Testis (tissue), 3 donors: ENCODE measurements around the gene SLC46A1. TPM values are rescaled to one million over a fixed set of nuclear protein-coding genes. Genes with fewer than 3 reads are reported as not detected.

Experiments used
- DNase-seq: peaks from one replicate; pipeline ENCODE4 v3.0.0-alpha.2; 2019
- H3K27ac ChIP-seq, 2 donors: fragments of 200-600 bp; sonication (generic); one replicate each; pipeline ENCODE4 v1.5.1; 2019
- H3K27me3 ChIP-seq: fragments of 200-600 bp; sonication (generic); one replicate; pipeline ENCODE4 v1.5.1; 2019
- H3K36me3 ChIP-seq: fragments of 200-600 bp; sonication (generic); one replicate; pipeline ENCODE4 v1.5.1; 2017; ENCODE audit warnings: low read depth; ENCODE audit errors: missing control alignments
- H3K4me1 ChIP-seq: fragments of 200-600 bp; sonication (generic); one replicate; pipeline ENCODE4 v1.5.1; 2019
- H3K4me3 ChIP-seq, 2 donors: fragments of 200-600 bp; sonication (generic); one replicate each; pipeline ENCODE4 v1.5.1; 2017 to 2019
- H3K9me3 ChIP-seq: fragments of 200-600 bp; sonication (generic); one replicate; pipeline ENCODE4 v1.5.1; 2017
- CTCF ChIP-seq, 3 experiments: fragments of 450-650 bp in 2 of 3; fragments of 200-600 bp in 1 of 3; sonication (generic) in 1 of 3; IDR thresholded peaks; one replicate each; pipeline ENCODE4 v1.5.1; 2016 to 2019; ENCODE audit warnings: antibody characterized with exemption in 3 of 3, mild to moderate bottlenecking in 2 of 3, moderate library complexity in 1 of 3
- POLR2A ChIP-seq: fragments of 450-650 bp; IDR thresholded peaks from one replicate; pipeline ENCODE4 v1.6.1; 2017; ENCODE audit warnings: antibody characterized with exemption, mild to moderate bottlenecking, moderate library complexity
- WGBS, 2 donors: methylation state at CpG; one replicate each; pipeline ENCODE4 v1.1.5; 2018; 5-methylcytosine and 5-hydroxymethylcytosine counted together
- intact Hi-C: fragments of 100-400 bp; cut with DNase I; formaldehyde crosslinking; loops from one replicate; pipeline ENCODE4 v1.15.1; 2023; ENCODE audit warnings: low total_unique reads
- polyA plus RNA-seq: library from polyadenylated mRNA; stranded (reverse); fragments of 350-450 nt; fragmentation: Illumina TruSeq; extraction: RNeasy Lipid Tissue Mini Kit (QIAGEN cat#74804); gene quantifications from one replicate; pipeline ENCODE4 v1.2.3, GENCODE V29; 2014; ENCODE audit warnings: low read depth, low replicate concordance; ENCODE audit not compliant: insufficient read depth
- total RNA-seq, 2 donors: library from RNA; depleted of rRNA; stranded (reverse); fragments of >200 nt; gene quantifications; one replicate each; pipeline ENCODE4 v1.2.3, GENCODE V29; 2016

Gene SLC46A1
- total and polyA plus RNA-seq, 3 donors from 2014 or later, result 7.5 to 13.7 (median 13.5) TPM

GRCh38 chr17:28365487-28365886 is 40.5 kb downstream of the SLC46A1 start:
- no peaks in the 10 kb centered on the region for H3K27me3 ChIP-seq
- H3K4me1 ChIP-seq, result peaks cover 7% of the 10 kb centered on the region
- no peak overlapping the region for H3K27ac ChIP-seq
- H3K9me3 ChIP-seq, result no peaks in the 10 kb centered on the region
- no peaks in the 10 kb centered on the region for H3K36me3 ChIP-seq
- no peak overlapping the region for H3K4me3 ChIP-seq
- TF ChIP-seq POLR2A (no peak), CTCF (IDR thresholded peaks at IDR 0.05) (no peak)
- WGBS, 2 donors, result 90 to 91% methylated on average over 3 of the region's 3 CpGs
- DNase-seq, result no peak
- intact Hi-C loops, result no loop called here

GRCh38 chr17:28364665-28365363 is 41.2 kb downstream of the SLC46A1 start, which contains the start of gene SEBOX:
Gene SEBOX (minus strand): TSS chr17:28365199. CDS start chr17:28365151, 48 bp downstream.
- Histone ChIP-seq H3K27ac (no peak within 1 kb of the TSS), H3K27me3 (no peaks in the 10 kb centered on the region), H3K4me3 (no peak within 1 kb of the TSS), H3K4me1 (peaks cover under 1% of the 10 kb centered on the region), H3K9me3 (no peaks in the 10 kb centered on the region), H3K36me3 (no peaks in the 10 kb centered on the region)
- intact Hi-C loops, result no loop called here
- no peak for TF ChIP-seq POLR2A
- no peak for TF ChIP-seq CTCF (IDR thresholded peaks at IDR 0.05)
- no peak for DNase-seq
- 89 to 91% methylated on average over 6 to 13 of the region's 13 CpGs for WGBS, 2 donors

GRCh38 chr17:28363776-28364650 is 42.0 kb downstream of the SLC46A1 start:
- no peak for DNase-seq
- Histone ChIP-seq H3K4me3 (no peak overlapping the region), H3K36me3 (no peaks in the 10 kb centered on the region), H3K9me3 (no peaks in the 10 kb centered on the region), H3K4me1 (no peaks in the 10 kb centered on the region), H3K27ac (no peak overlapping the region), H3K27me3 (no peaks in the 10 kb centered on the region)
- 81 to 94% methylated on average over 7 to 8 of the region's 8 CpGs for WGBS, 2 donors
- TF ChIP-seq POLR2A (no peak), CTCF (IDR thresholded peaks at IDR 0.05) (no peak)
- intact Hi-C loops, result no loop called here

GRCh38 chr17:28363186-28363585 is 42.8 kb downstream of the SLC46A1 start:
- WGBS, 2 donors, result 73 to 87% methylated on average over 5 of the region's 5 CpGs
- Histone ChIP-seq H3K36me3 (no peaks in the 10 kb centered on the region), H3K9me3 (no peaks in the 10 kb centered on the region), H3K27ac (no peak overlapping the region), H3K4me3 (no peak overlapping the region), H3K27me3 (no peaks in the 10 kb centered on the region), H3K4me1 (peaks cover 6% of the 10 kb centered on the region)
- intact Hi-C loops, result no loop called here
- no peak for DNase-seq
- TF ChIP-seq CTCF (IDR thresholded peaks at IDR 0.05), result no peak
- TF ChIP-seq POLR2A, result no peak
